ACC112 (cell line): ENCODE data around the gene ITPR1.

Experiments used
- H2AFZ ChIP-seq: fragments of 200-600 bp; sonication (generic); one replicate; pipeline ENCODE4 v1.6.0; 2017; ENCODE audit warnings: antibody characterized with exemption, low read length; ENCODE audit not compliant: unreplicated experiment
- H3K27ac ChIP-seq: fragments of 200-600 bp; sonication (generic); 2 replicates; pipeline ENCODE4 v1.5.1; 2014; ENCODE audit warnings: low read depth, mild to moderate bottlenecking, antibody characterized with exemption, low read length, moderate library complexity
- H3K27me3 ChIP-seq: fragments of 200-600 bp; sonication (generic); 2 replicates; pipeline ENCODE4 v1.6.1; 2014; ENCODE audit warnings: mild to moderate bottlenecking, antibody characterized with exemption, low read length, moderate library complexity, mixed read lengths; ENCODE audit not compliant: insufficient read depth
- H3K36me3 ChIP-seq: fragments of 200-600 bp; sonication (generic); 2 replicates; pipeline ENCODE4 v1.6.1; 2016; ENCODE audit warnings: mild to moderate bottlenecking, antibody characterized with exemption, low read length, moderate library complexity, mixed read lengths; ENCODE audit not compliant: insufficient read depth
- H3K4me1 ChIP-seq: fragments of 200-600 bp; sonication (generic); one replicate; pipeline ENCODE4 v1.6.1; 2016; ENCODE audit warnings: low read length, mixed read lengths; ENCODE audit not compliant: insufficient read depth, unreplicated experiment, control insufficient read depth
- H3K4me3 ChIP-seq: fragments of 200-600 bp; sonication (generic); 2 replicates; pipeline ENCODE4 v1.5.1; 2014; ENCODE audit warnings: mild to moderate bottlenecking, low read depth, low read length
- H3K79me2 ChIP-seq: fragments of 200-600 bp; sonication (generic); one replicate; pipeline ENCODE4 v1.6.0; 2016; ENCODE audit warnings: low read length; ENCODE audit not compliant: control insufficient read depth, unreplicated experiment, insufficient read depth

Gene ITPR1

DNA sequence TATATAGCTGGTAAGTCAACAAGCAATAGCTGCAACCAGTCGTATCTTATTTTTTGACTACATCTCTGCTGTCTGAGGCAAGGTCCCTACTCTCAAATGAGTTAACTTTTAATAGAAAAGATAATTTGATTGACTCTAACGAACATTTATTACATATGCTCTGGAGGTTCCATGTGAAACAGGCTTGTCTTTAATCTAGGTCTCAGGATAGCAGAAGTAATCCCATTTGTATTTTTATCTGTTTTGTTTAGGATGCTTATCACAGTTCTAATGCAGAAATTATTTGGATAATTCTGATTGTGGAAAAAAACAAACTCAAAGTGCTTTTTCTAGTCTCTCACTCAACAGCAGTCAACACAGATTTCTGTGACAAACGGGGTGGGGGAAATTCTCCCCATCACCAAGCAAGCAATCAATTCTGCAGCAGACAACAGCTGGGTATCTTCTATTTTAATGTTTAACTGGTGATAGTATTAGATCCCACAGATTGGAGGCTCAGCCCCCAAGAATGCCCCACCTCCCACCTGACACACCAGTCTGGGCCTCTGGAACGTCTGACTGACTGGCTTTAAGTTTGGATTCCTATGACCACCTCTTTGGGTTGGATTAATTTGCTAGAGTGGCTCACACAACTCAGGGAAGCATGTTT is 58.8 kb downstream of the ITPR1 start:
- Histone ChIP-seq H2AFZ (no peak overlapping the region), H3K27ac (no peak overlapping the region), H3K4me1 (no peaks in the 10 kb centered on the region), H3K4me3 (no peak overlapping the region), H3K27me3 (no peaks in the 10 kb centered on the region), H3K36me3 (no peaks in the 10 kb centered on the region), H3K79me2 (no peaks in the 10 kb centered on the region)

DNA sequence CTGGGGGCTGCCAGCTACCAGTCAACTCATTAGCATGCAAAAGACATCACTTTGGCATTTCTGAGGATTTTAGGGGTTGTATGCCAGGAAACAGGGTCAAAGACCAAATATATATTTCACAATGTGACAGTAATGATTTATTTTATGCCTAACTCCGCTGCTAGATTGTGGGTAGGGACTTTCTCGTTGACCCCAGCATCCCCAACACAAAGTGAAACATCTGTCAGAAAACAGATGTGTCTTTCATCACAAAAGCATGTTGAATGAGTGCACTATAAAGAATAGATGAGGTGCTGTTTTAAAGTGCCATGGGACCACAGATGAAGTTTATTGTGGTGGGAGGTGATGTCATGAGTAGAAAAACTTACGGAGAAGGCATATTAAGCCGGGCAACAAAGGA is 59.7 kb downstream of the ITPR1 start:
- Histone ChIP-seq H3K79me2 (no peaks in the 10 kb centered on the region), H3K36me3 (no peaks in the 10 kb centered on the region), H3K27ac (no peak overlapping the region), H2AFZ (no peak overlapping the region), H3K4me3 (no peak overlapping the region), H3K27me3 (no peaks in the 10 kb centered on the region), H3K4me1 (no peaks in the 10 kb centered on the region)

DNA sequence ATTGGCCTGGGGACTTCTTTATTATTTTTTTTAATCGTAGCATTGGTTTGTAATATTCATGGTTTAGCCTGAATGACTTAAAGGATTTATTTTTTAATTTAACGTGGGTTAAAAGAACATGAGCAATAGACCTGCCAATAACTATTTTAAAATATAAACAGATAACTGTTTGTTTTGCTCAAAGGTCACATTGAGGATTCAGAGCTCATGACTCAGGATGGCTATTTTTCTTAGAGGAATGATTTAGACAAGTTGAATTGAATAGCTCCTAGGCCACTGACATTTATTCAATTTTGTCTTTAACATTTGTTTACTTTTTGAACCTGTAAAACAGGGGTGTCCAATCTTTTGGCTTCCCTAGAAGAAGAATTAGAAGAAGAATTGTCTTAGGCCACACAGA is 68.5 kb downstream of the ITPR1 start:
- Histone ChIP-seq H3K4me3 (no peak overlapping the region), H3K27me3 (no peaks in the 10 kb centered on the region), H3K4me1 (peaks cover 7% of the 10 kb centered on the region), H3K79me2 (no peaks in the 10 kb centered on the region), H2AFZ (no peak overlapping the region), H3K36me3 (no peaks in the 10 kb centered on the region), H3K27ac (no peak overlapping the region)

DNA sequence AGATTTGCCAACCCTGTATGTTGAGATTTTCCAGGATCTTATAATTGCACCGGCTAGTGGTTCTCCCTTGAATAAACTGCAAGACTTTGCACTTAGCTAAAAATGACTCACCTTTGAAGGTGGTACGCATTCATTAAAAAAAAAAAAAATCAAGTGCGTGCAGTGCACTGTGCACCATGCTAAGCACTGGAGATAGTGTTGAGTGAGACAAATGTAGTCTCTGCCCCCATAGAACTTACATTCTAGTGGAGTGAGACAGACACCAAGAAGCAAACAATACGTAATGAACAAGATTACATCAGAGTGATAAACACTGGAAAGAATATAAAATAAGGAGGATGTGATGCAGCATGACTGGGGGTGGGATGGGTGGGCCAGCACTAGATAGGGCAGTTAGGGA is 69.4 kb downstream of the ITPR1 start:
- H3K79me2 ChIP-seq = no peaks in the 10 kb centered on the region
- H3K36me3 ChIP-seq = no peaks in the 10 kb centered on the region
- H3K4me3 ChIP-seq = no peak overlapping the region
- no peak overlapping the region for H3K27ac ChIP-seq
- H3K27me3 ChIP-seq = no peaks in the 10 kb centered on the region
- H2AFZ ChIP-seq = no peak overlapping the region
- peaks cover 7% of the 10 kb centered on the region for H3K4me1 ChIP-seq

DNA sequence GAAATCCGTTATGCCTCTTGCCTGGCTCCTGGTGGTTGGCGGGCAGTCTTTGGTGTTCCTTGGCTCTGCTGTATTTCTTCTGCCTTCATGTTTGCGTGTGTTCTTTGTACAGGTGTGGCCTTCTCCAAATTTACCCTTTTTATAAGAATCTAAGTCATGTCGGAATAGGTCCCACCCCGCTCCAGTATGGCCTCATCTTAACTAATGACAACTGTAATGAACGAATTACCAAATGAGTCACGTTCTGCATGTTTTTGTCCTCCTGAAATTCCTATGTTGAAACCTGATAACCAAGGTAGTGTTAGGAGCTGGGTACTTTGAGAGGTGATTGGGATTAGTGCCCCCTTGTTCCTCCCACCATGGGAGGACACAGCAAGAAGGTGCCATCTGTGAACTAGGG is 71.1 kb downstream of the ITPR1 start:
- Histone ChIP-seq H3K4me3 (no peak overlapping the region), H3K27ac (no peak overlapping the region), H3K4me1 (peaks cover 7% of the 10 kb centered on the region), H3K27me3 (no peaks in the 10 kb centered on the region), H2AFZ (no peak overlapping the region), H3K79me2 (no peaks in the 10 kb centered on the region), H3K36me3 (no peaks in the 10 kb centered on the region)

DNA sequence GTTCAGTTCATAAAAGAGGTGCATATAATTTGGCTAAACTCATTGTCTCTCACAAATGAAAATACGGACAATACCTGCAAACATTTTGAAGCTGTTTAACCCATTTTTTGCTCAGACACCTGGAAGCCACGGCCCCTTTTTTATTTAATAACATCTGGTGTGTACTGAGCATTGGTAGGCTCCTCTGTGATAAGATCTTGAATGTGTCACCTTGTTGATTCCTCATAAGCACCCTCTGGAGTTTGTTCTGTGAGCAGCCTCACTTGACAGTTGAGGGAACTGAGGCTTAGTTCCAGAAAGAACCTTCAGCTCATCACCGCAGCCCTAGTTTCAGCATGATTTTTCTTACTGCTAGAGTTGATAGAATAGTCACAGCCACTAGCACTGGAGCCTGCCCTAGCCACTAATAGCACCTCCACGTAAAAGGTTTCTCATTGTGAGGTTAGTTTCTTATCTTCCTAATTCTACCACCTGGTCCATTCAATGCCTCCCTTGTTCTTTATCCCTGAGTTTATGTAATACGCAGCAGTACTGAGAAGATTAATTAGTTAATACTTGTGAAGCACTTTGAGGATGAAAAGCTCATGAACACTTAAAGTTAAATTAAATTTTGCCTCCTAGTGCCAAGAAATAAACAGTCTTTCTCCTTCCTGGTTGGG is 71.9 kb downstream of the ITPR1 start:
- Histone ChIP-seq H3K36me3 (no peaks in the 10 kb centered on the region), H3K4me3 (no peak overlapping the region), H3K79me2 (no peaks in the 10 kb centered on the region), H3K4me1 (peaks cover 7% of the 10 kb centered on the region), H2AFZ (no peak overlapping the region), H3K27ac (no peak overlapping the region), H3K27me3 (no peaks in the 10 kb centered on the region)

DNA sequence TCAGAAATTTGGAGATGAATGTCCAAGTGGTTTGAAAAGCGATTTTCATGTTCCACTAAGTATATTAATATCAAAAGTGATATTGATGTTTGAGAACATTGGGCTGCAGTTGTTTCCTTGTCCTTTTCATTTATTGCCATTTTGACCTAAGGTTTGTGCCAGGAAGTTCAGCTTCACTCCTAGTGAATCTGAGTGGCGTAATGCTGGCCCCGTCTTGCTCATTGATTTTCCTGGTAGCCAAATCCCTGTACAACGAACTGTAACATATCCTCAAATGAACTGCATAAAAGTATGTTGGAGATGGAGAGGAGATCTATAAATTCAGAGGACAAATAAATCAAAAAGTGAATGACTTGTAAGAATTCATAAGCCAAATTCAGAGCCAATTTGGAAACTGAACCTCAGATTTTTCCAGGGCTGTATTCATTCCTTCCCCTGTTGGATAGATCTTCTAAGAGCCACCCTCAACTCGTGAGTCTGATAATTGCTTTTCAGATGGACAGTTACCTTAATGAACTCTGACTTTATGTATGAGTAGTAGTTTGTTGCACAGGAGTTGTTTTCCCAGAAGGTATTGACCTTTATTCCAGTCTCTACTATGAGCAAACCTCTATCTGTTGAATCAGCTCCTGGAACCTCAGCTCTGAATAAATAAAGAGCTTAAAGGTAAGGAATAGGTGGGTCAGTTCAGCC is 72.8 kb downstream of the ITPR1 start:
- H2AFZ ChIP-seq = no peak overlapping the region
- no peaks in the 10 kb centered on the region for H3K36me3 ChIP-seq
- H3K27me3 ChIP-seq = no peaks in the 10 kb centered on the region
- no peaks in the 10 kb centered on the region for H3K79me2 ChIP-seq
- H3K27ac ChIP-seq = no peak overlapping the region
- no peak overlapping the region for H3K4me3 ChIP-seq
- H3K4me1 ChIP-seq = peaks cover 7% of the 10 kb centered on the region

DNA sequence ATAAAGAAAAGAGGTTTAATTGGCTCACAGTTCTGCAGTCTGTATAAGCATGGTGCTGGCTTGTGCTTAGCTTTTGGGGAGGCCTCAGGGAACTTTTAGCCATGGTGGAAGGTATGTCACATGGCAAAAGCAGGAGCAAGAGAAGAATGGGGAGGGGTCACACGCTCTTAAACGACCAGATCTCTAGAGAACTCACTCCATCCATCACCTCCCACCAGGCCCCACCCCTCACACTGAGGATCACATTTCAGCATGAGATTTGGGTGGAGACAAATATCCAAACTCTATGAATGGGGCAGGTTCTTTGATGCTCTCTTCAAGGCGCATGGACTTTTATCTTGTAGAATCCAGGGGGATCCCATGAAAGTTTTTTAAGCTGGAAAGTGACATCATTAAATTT is 75.7 kb downstream of the ITPR1 start:
- H3K79me2 ChIP-seq = no peaks in the 10 kb centered on the region
- no peak overlapping the region for H2AFZ ChIP-seq
- H3K27ac ChIP-seq = no peak overlapping the region
- no peaks in the 10 kb centered on the region for H3K36me3 ChIP-seq
- H3K4me3 ChIP-seq = no peak overlapping the region
- no peaks in the 10 kb centered on the region for H3K27me3 ChIP-seq
- H3K4me1 ChIP-seq = no peaks in the 10 kb centered on the region

DNA sequence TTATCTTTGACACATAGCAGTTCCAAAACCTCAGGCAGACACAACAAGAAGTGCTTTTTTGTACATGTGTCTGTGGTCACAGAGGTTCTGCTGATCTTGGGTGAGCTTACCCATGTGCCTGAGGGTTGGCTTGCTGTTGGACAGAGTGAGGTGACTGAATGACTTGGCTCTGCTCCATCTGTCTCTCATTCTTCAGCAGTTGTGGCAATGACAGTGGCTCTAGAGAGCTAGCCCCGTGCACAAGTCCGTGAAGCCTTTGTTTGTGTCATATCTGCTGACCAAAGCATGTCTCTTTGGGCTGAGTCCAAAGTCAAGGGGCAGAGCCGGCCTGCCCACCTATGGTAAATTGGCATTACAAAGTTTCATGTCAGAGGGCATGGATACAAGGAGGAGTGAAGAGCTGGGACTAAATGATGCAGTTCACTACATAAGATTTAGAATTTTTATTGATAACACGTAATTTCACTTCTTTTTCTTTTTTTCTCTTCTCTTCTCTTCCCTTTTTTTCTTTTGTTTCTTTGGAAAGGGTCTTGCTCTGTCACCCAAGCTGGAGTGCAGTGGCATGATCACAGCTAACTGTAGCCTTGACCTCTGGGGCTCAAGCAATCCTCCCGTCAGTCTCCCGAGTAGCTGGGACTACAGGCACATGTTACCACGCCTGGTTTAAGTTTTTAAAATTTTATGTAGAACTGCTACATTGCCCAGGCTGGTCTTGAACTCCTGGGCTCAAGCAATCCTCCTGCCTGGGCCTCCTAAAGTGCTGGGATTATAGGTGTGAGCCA is 77.9 kb downstream of the ITPR1 start:
- H3K4me3 ChIP-seq = no peak overlapping the region
- peaks cover 7% of the 10 kb centered on the region for H3K4me1 ChIP-seq
- H3K79me2 ChIP-seq = no peaks in the 10 kb centered on the region
- H3K27ac ChIP-seq = no peak overlapping the region
- H3K36me3 ChIP-seq = no peaks in the 10 kb centered on the region
- H3K27me3 ChIP-seq = no peaks in the 10 kb centered on the region
- no peak overlapping the region for H2AFZ ChIP-seq

DNA sequence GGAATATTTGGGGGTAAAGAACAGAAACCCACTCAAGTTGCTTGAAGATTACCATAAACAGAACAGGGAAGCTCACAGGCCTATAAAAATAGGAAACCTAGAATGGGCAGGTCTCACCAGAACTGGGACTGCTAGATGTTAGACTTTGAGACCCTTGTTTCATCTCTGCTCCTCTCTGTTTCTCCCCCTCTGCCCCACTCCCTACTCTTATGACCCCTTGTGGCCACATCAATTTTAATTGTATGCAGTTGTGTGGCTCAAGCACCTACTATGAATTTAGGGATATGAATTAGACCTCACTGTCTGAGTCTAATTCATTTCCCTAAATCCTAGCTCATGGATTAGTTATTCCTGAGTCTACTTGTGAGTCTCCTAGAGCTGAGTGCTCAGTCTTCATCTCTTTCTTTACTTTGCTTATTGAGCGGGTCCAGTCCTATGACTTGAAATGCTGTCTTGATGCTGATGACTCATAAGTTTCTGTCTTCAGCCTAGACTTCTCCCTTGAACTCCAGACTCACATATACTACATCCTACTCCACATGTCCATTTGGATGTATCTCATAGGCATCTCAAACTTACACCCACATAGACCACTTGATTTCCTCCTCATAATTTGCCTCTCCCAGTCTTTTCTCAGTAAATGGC is 78.7 kb downstream of the ITPR1 start:
- Histone ChIP-seq H2AFZ (no peak overlapping the region), H3K36me3 (no peaks in the 10 kb centered on the region), H3K79me2 (no peaks in the 10 kb centered on the region), H3K27me3 (no peaks in the 10 kb centered on the region), H3K4me1 (peaks cover 12% of the 10 kb centered on the region), H3K4me3 (no peak overlapping the region), H3K27ac (no peak overlapping the region)
